HFF-Myc (cell line): Measurements from ENCODE around the gene TNRC6C.
"Not testable (repeated sequence)": the region's sequence is repeated elsewhere in the genome, so short reads cannot be mapped to it uniquely, and the experiment has no call there.

ENCODE experiments used
- DNase-seq: peaks from one replicate; pipeline ENCODE4 v3.0.0-alpha.2; 2011; ENCODE audit warnings: low read depth; ENCODE audit errors: extremely low read depth
- H3K4me3 ChIP-seq: replicated peaks from 2 replicates; pipeline ENCODE4 v1.5.1; 2011; ENCODE audit warnings: low read depth, mild to moderate bottlenecking, control low read depth, low read length
- TF ChIP-seq, protein P1 (sequence below): IDR thresholded peaks from 2 replicates; pipeline ENCODE4 v1.5.1; 2012; ENCODE audit warnings: mild to moderate bottlenecking, low read depth, low read length, control low read depth; ENCODE audit errors: missing control alignments

The TNRC6C gene

DNA sequence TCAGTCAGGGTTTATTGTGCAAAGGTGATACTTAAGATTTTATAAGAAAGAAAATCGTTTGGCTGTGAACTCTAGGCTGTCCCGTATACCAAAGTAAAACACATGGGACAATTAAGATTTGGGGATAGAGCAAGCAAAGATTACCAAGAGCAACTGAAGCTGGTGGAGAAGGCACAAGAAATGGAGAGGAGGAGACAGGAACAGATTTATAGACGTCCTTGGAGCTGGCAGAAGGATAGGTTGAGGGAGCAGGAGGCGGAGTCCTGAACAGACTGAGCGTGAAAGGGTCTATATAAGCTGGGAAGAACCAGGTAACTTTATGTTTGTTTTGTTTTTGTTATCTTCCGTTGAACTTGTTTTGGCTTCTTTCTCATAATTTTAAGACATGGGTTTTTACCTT is 3.8 kb downstream of the TNRC6C start:
- no peak for DNase-seq
- H3K4me3 ChIP-seq, result no peak overlapping the region
- TF ChIP-seq, protein P1, sequence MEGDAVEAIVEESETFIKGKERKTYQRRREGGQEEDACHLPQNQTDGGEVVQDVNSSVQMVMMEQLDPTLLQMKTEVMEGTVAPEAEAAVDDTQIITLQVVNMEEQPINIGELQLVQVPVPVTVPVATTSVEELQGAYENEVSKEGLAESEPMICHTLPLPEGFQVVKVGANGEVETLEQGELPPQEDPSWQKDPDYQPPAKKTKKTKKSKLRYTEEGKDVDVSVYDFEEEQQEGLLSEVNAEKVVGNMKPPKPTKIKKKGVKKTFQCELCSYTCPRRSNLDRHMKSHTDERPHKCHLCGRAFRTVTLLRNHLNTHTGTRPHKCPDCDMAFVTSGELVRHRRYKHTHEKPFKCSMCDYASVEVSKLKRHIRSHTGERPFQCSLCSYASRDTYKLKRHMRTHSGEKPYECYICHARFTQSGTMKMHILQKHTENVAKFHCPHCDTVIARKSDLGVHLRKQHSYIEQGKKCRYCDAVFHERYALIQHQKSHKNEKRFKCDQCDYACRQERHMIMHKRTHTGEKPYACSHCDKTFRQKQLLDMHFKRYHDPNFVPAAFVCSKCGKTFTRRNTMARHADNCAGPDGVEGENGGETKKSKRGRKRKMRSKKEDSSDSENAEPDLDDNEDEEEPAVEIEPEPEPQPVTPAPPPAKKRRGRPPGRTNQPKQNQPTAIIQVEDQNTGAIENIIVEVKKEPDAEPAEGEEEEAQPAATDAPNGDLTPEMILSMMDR, result no peak

DNA sequence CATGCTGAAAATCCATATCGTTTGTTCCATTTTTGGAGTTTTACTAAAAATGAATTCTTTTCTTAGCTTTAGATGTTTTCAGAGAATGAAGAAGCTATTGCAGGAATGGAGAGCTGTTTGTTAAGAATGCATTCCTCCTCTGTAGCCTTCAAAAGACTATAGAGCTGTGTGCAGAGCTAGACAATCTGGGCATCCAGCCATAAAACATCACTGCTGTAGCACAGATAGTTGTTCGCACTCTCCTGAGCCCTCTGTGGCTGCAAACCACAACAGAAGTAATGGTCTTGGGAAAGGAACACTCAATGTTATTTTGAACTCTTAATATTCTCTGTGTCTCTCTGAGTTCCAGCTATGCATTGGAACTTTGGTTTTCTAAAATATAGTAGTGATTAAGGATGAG is 4.9 kb downstream of the TNRC6C start:
- no peak overlapping the region for H3K4me3 ChIP-seq
- peak; percentile 66 for DNase-seq

DNA sequence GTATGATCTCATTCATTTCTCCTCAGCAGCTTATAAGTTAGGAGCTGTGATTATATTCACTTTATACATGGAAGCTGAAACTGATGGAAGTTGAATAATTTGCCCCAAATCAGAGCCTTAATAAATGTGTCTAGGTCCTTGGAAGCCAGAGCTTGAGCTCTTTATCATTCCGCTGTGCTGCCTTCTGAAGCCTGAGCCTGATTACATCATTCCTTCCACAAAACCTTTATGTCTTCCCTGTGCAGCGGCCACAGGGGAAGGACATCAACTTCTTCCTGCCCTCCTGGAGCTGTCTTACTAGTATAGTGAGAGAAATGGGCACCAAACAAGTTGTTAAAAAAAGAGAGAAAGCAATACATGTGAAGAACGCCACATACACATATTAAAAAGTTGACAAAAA is 6.8 kb downstream of the TNRC6C start:
- TF ChIP-seq, protein P1, result no peak
- DNase-seq, result no peak
- no peak overlapping the region for H3K4me3 ChIP-seq

More for the DNA sequence above, 4.9 kb downstream of the TNRC6C start:
- TF ChIP-seq, protein P1, result no peak

DNA sequence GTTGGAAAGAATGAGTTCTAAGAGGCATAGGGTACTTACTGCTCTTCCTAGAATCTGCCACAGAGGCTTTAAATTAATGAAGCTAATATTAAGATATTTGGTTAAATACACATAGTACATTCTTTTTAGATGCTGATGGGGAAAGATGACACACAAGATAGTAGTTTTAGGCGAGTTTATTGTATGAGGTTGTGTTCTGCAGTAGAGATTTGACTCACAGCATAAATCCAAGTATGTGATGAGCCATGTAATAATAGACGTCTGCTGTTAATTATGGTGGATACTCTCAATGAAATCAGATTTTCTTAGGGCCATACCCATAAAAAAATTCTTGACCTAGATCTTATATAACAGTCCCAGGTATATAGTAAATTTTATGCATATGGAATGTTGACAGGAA is 8.0 kb downstream of the TNRC6C start:
- TF ChIP-seq, protein P1, result no peak
- DNase-seq, result no peak
- H3K4me3 ChIP-seq, result no peak overlapping the region

DNA sequence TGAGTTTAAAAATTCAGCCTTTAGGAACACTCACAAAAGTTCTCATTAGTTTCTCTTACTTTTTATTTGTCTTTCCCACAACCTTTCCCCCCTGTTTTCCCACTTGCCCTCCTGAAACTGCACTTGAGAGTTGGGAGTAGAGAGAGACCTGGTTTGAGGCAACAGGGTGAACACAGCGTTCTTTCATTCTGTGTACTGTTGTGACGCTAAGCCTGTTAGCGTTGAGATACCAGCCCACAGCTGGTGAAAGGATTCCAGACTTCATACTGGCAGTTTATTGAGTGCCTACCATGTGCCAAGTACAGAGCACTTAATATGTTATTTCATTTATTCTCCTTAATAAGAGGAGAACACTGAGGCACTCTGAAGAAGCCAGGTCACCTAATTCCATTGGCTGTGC is 10.3 kb downstream of the TNRC6C start:
- TF ChIP-seq, protein P1, result no peak
- DNase-seq, result no peak
- no peak overlapping the region for H3K4me3 ChIP-seq

DNA sequence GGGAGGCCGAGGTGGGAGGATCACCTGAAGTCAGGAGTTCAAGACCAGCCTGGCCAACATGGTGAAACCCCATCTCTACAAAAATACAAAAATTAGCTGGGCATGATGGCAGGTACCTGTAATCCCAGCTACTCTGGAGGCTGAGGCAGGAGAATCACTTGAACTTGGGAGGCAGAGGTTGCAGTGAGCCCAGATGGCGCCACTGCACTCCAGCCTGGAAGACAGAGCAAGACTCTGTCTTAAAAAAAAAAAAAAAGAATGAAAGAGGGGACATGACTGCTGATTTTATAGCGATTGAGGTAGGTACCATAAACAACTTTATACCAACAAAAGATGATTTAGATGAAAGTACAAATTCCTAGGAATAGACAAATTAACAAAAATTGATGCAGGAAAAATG is 13.8 kb downstream of the TNRC6C start:
- DNase-seq, H3K4me3 ChIP-seq: not testable (repeated sequence)

DNA sequence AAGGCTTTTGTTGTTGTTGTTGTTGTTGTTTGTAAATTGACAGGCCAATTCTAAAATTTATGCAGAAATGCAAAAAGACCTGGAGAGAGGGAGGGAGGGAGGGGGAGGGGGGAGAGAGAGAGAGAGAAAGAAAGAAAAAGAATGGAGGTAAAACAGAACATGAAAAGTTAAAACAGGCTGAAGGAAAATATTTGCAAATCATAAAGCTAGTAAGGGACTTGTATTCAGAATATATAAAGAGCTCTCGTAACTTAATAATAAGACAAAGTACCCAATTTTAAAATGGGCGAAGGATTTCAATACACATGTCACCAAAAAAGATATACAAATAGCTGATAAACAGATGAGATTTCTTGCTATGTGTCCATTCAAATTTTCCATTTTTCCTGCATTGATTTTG is 15.4 kb downstream of the TNRC6C start:
- TF ChIP-seq, protein P1, result no peak
- no peak overlapping the region for H3K4me3 ChIP-seq
- no peak for DNase-seq
